H9 (cell line): Measurements from ENCODE around the gene RUVBL1. TPM values are rescaled to one million over a fixed set of nuclear protein-coding genes. Genes with fewer than 3 reads are reported as not detected.

Source experiments
- DNase-seq: peaks from one replicate; pipeline ENCODE4 v3.0.0-alpha.2; 2017
- H2AFZ ChIP-seq: one replicate; pipeline ENCODE4 v1.6.1; 2013; ENCODE audit warnings: mild to moderate bottlenecking, low read length, control low read depth, moderate library complexity
- H2AK5ac ChIP-seq: 2 replicates; pipeline ENCODE4 v1.6.1; 2013; ENCODE audit warnings: low read length, control low read depth, mixed read lengths; ENCODE audit not compliant: insufficient read length
- H2BK120ac ChIP-seq: one replicate; pipeline ENCODE4 v1.6.1; 2013; ENCODE audit warnings: low read depth, mild to moderate bottlenecking, low read length, control low read depth, inconsistent platforms; ENCODE audit not compliant: poor library complexity, severe bottlenecking
- H2BK12ac ChIP-seq: 2 replicates; pipeline ENCODE4 v1.6.1; 2013; ENCODE audit warnings: low read length, control low read depth, mixed read lengths, low read depth; ENCODE audit not compliant: insufficient read length
- H2BK15ac ChIP-seq: 2 replicates; pipeline ENCODE4 v1.6.1; 2013; ENCODE audit warnings: low read depth, low read length, control low read depth
- H2BK20ac ChIP-seq: one replicate; pipeline ENCODE4 v1.6.1; 2013; ENCODE audit warnings: low read depth, mild to moderate bottlenecking, low read length, control low read depth, inconsistent platforms; ENCODE audit not compliant: poor library complexity, severe bottlenecking
- H2BK5ac ChIP-seq: 2 replicates; pipeline ENCODE4 v1.6.1; 2013; ENCODE audit warnings: low read length, control low read depth, mixed read lengths; ENCODE audit not compliant: insufficient read length
- H3K14ac ChIP-seq: 2 replicates; pipeline ENCODE4 v1.6.1; 2013; ENCODE audit warnings: low read length, control low read depth; ENCODE audit not compliant: insufficient read depth
- H3K18ac ChIP-seq: 2 replicates; pipeline ENCODE4 v1.6.1; 2013; ENCODE audit warnings: low read depth, mild to moderate bottlenecking, mixed read lengths, low read length, control low read depth; ENCODE audit not compliant: insufficient read length
- H3K23ac ChIP-seq: 2 replicates; pipeline ENCODE4 v1.6.1; 2013; ENCODE audit warnings: low read length, control low read depth, mixed read lengths, low read depth; ENCODE audit not compliant: insufficient read length
- H3K23me2 ChIP-seq: 2 replicates; pipeline ENCODE4 v1.6.1; 2013; ENCODE audit warnings: low read depth, mild to moderate bottlenecking, mixed read lengths, low read length, control low read depth; ENCODE audit not compliant: insufficient read length, poor library complexity, severe bottlenecking
- H3K27ac ChIP-seq: 2 replicates; pipeline ENCODE4 v1.5.1; 2013; ENCODE audit warnings: low read length, control low read depth, mixed read lengths, low read depth; ENCODE audit not compliant: insufficient read length
- H3K27me3 ChIP-seq: 2 replicates; pipeline ENCODE4 v1.6.1; 2013; ENCODE audit warnings: low read length, control low read depth, inconsistent platforms; ENCODE audit not compliant: insufficient read depth
- H3K4ac ChIP-seq: 2 replicates; pipeline ENCODE4 v1.6.1; 2013; ENCODE audit warnings: low read depth, mild to moderate bottlenecking, control low read depth, inconsistent platforms, low read length, moderate library complexity
- H3K4me1 ChIP-seq: 2 replicates; pipeline ENCODE4 v1.6.1; 2013; ENCODE audit warnings: low read length, control low read depth, inconsistent platforms; ENCODE audit not compliant: insufficient read depth
- H3K4me2 ChIP-seq: 2 replicates; pipeline ENCODE4 v1.6.1; 2013; ENCODE audit warnings: low read length, control low read depth, mixed read lengths; ENCODE audit not compliant: insufficient read length, insufficient read depth
- H3K56ac ChIP-seq: 2 replicates; pipeline ENCODE4 v1.6.1; 2013; ENCODE audit warnings: low read depth, mild to moderate bottlenecking, mixed read lengths, low read length, control low read depth; ENCODE audit not compliant: insufficient read length
- H3K79me1 ChIP-seq: 2 replicates; pipeline ENCODE4 v1.6.1; 2013; ENCODE audit warnings: low read depth, mild to moderate bottlenecking, moderate library complexity, low read length, control low read depth, inconsistent platforms; ENCODE audit not compliant: insufficient read depth, poor library complexity, severe bottlenecking
- H3K79me2 ChIP-seq: 2 replicates; pipeline ENCODE4 v1.6.1; 2013; ENCODE audit warnings: low read length, control low read depth, inconsistent platforms; ENCODE audit not compliant: insufficient read depth
- H3K9ac ChIP-seq: 2 replicates; pipeline ENCODE4 v1.6.1; 2013; ENCODE audit warnings: low read length, control low read depth, mixed read lengths; ENCODE audit not compliant: insufficient read length; ENCODE audit errors: extremely low read depth
- H3K9me3 ChIP-seq: one replicate; pipeline ENCODE4 v1.6.1; 2013; ENCODE audit warnings: low read depth, low read length, inconsistent platforms; ENCODE audit not compliant: control insufficient read depth
- H3T11ph ChIP-seq: one replicate; pipeline ENCODE4 v1.6.1; 2013; ENCODE audit warnings: mild to moderate bottlenecking, low read length, control low read depth, inconsistent platforms
- H4K20me1 ChIP-seq: one replicate; pipeline ENCODE4 v1.6.1; 2013; ENCODE audit not compliant: control insufficient read depth, insufficient read length, insufficient read depth
- H4K5ac ChIP-seq: 2 replicates; pipeline ENCODE4 v1.6.1; 2013; ENCODE audit warnings: low read depth, mild to moderate bottlenecking, mixed read lengths, low read length, control low read depth; ENCODE audit not compliant: insufficient read length
- H4K8ac ChIP-seq: replicated peaks from 2 replicates; pipeline ENCODE4 v1.6.1; 2013; ENCODE audit warnings: low read length, control low read depth, mixed read lengths, low read depth; ENCODE audit not compliant: insufficient read length
- H4K91ac ChIP-seq: 2 replicates; pipeline ENCODE4 v1.6.1; 2013; ENCODE audit warnings: low read depth, mild to moderate bottlenecking, moderate library complexity, mixed read lengths, low read length, control low read depth; ENCODE audit not compliant: insufficient read length
- H3K27ac Mint-ChIP-seq, 3 experiments: 2 replicates in 2 of 3; 3 replicates in 1 of 3; pipeline ENCODE4 v1.8.0; 2020 to 2021; ENCODE audit warnings: mixed read lengths in 3 of 3, mild to moderate bottlenecking in 1 of 3, moderate library complexity in 1 of 3
- H3K27me3 Mint-ChIP-seq: 2 replicates; pipeline ENCODE4 v1.8.0; 2021; ENCODE audit warnings: low read depth, mild to moderate bottlenecking, moderate library complexity, mixed read lengths
- H3K36me3 Mint-ChIP-seq, 3 experiments: 2 replicates in 2 of 3; 3 replicates in 1 of 3; pipeline ENCODE4 v1.8.0; 2020 to 2021; ENCODE audit warnings: low read depth in 3 of 3, mixed read lengths in 3 of 3; ENCODE audit not compliant: insufficient read depth in 1 of 3
- H3K4me1 Mint-ChIP-seq, 2 experiments: 2 replicates each; pipeline ENCODE4 v1.8.0; 2020; ENCODE audit warnings: mixed read lengths in 2 of 2
- H3K4me3 Mint-ChIP-seq, 2 experiments: 2 replicates in 1 of 2; 3 replicates in 1 of 2; pipeline ENCODE4 v1.8.0; 2020 to 2021; ENCODE audit warnings: mild to moderate bottlenecking in 2 of 2, mixed read lengths in 2 of 2, moderate library complexity in 1 of 2
- H3K9me3 Mint-ChIP-seq, 2 experiments: 2 replicates in 1 of 2; 3 replicates in 1 of 2; pipeline ENCODE4 v1.8.0; 2020; ENCODE audit warnings: mild to moderate bottlenecking in 2 of 2, mixed read lengths in 2 of 2, moderate library complexity in 1 of 2
- WGBS: extraction: QIAGEN DNeasy Blood & Tissue Kit; methylation state at CpG from one replicate; pipeline ENCODE4 v1.1.7; 2013; ENCODE audit warnings: missing lambda C conversion rate, low lambda C conversion rate, mixed read lengths; ENCODE audit not compliant: insufficient read length; ENCODE audit errors: extremely low coverage; 5-methylcytosine and 5-hydroxymethylcytosine counted together
- total RNA-seq: library from RNA; stranded (reverse); gene quantifications from 2 replicates; pipeline ENCODE4 v1.2.1, GENCODE V29; 2021
- TF ChIP-seq, protein P1 (sequence below): fragments of 200-600 bp; sonication (generic); conservative IDR thresholded peaks from 3 replicates; pipeline ENCODE4 v1.8.0; 2021; ENCODE audit warnings: antibody characterized with exemption, mild to moderate bottlenecking

RUVBL1 gene
- total RNA-seq, 1 experiment from 2014 or later, result 99.6 TPM

DNA sequence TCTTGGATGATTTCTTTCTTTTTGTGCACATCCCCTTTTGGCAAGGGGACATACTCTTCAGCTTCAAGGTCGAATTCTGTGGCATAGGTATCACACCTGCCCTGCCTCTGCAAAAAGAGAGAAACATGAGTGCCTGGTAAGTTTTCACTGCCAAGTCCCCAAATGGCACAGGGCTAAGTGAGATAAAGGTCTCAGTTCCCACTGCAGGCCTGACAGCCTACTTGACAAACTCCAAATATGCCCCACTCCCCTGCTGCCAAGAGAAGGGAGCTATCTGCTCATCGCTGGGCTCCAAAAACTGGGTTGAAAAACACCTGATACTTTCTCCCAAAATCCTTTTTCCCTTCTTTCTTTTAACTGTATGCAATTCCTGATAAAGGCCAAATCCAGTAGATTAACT is 23.0 kb downstream of the RUVBL1 start:
- no peak overlapping the region for H2AK5ac ChIP-seq
- H3K27me3 ChIP-seq, result no peaks in the 10 kb centered on the region
- H3K9me3 ChIP-seq, result no peaks in the 10 kb centered on the region
- Mint-ChIP-seq H3K9me3 (no peaks in the 10 kb centered on the region), H3K4me3 (no peak overlapping the region), H3K27me3 (no peaks in the 10 kb centered on the region), H3K36me3 (peaks cover 54 to 88% (median 86%) of the 10 kb centered on the region in 3 experiments), H3K27ac (peak overlapping the region in 1 of 3 experiments; percentile 31; a peak in 1 of 7 replicates), H3K4me1 (peaks cover 50 to 67% of the 10 kb centered on the region in 2 experiments)
- H3T11ph ChIP-seq, result no peak overlapping the region
- no peak overlapping the region for H4K91ac ChIP-seq
- no peak overlapping the region for H3K18ac ChIP-seq
- no CpG with 5 or more reads among the region's 2 CpGs for WGBS
- no peak overlapping the region for H3K9ac ChIP-seq
- H2BK5ac ChIP-seq, result no peak overlapping the region
- no peak overlapping the region for H4K5ac ChIP-seq
- H3K4me2 ChIP-seq, result no peak overlapping the region
- no peak overlapping the region for H2AFZ ChIP-seq
- H4K20me1 ChIP-seq, result no peaks in the 10 kb centered on the region
- no peak overlapping the region for H2BK12ac ChIP-seq
- H3K79me2 ChIP-seq, result no peaks in the 10 kb centered on the region
- no peak overlapping the region for H2BK15ac ChIP-seq
- no peak overlapping the region for H2BK120ac ChIP-seq
- H3K23me2 ChIP-seq, result no peaks in the 10 kb centered on the region
- DNase-seq, result no peak
- no peak overlapping the region for H3K14ac ChIP-seq
- TF ChIP-seq, protein P1, sequence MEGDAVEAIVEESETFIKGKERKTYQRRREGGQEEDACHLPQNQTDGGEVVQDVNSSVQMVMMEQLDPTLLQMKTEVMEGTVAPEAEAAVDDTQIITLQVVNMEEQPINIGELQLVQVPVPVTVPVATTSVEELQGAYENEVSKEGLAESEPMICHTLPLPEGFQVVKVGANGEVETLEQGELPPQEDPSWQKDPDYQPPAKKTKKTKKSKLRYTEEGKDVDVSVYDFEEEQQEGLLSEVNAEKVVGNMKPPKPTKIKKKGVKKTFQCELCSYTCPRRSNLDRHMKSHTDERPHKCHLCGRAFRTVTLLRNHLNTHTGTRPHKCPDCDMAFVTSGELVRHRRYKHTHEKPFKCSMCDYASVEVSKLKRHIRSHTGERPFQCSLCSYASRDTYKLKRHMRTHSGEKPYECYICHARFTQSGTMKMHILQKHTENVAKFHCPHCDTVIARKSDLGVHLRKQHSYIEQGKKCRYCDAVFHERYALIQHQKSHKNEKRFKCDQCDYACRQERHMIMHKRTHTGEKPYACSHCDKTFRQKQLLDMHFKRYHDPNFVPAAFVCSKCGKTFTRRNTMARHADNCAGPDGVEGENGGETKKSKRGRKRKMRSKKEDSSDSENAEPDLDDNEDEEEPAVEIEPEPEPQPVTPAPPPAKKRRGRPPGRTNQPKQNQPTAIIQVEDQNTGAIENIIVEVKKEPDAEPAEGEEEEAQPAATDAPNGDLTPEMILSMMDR, result no peak
- no peak overlapping the region for H3K4ac ChIP-seq
- H2BK20ac ChIP-seq, result no peak overlapping the region
- H3K27ac ChIP-seq, result no peak overlapping the region
- no peak overlapping the region for H3K56ac ChIP-seq
- H3K23ac ChIP-seq, result no peak overlapping the region
- H3K4me1 ChIP-seq, result peaks cover 13% of the 10 kb centered on the region
- no peak overlapping the region for H4K8ac ChIP-seq
- H3K79me1 ChIP-seq, result no peaks in the 10 kb centered on the region
